ENCODE results near the gene B4GALNT2.

The B4GALNT2 gene

GRCh38 chr17:49110509-49110908, 22.1 kb upstream of the B4GALNT2 start:
- TF ChIP-seq POLR2AphosphoS5 (IDR thresholded peaks at IDR 0.05; ENCODE audit: low read depth, low read length) (no peak), SIN3A (IDR thresholded peaks at IDR 0.05; ENCODE audit: borderline replicate concordance, insufficient read depth, low read length) (no peak)

- TF ChIP-seq TAF1 (IDR thresholded peaks at IDR 0.05; ENCODE audit: borderline replicate concordance, insufficient read depth, low read length): no peak
- no peak for TF ChIP-seq SIN3A (IDR thresholded peaks at IDR 0.05; ENCODE audit: borderline replicate concordance, insufficient read depth, low read length)
- no peak for TF ChIP-seq REST (IDR thresholded peaks at IDR 0.05; ENCODE audit: insufficient read depth in 1 of 2, low read depth in 2 of 2, low read length in 2 of 2)
- TF ChIP-seq POLR2AphosphoS5 (IDR thresholded peaks at IDR 0.05; ENCODE audit: low read depth, low read length): no peak
- no peak for TF ChIP-seq FOXP2 (optimal IDR thresholded peaks at IDR 0.05; ENCODE audit: borderline replicate concordance, extremely low read depth, extremely low read length, insufficient read depth)
These were observed 20.6 kb upstream of the B4GALNT2 start for GRCh38 chr17:49111934-49112333.

GRCh38 chr17:49112936-49113335, 19.6 kb upstream of the B4GALNT2 start:
- TF ChIP-seq POLR2AphosphoS5 (IDR thresholded peaks at IDR 0.05; ENCODE audit: low read depth, low read length) (no peak), FOXP2 (optimal IDR thresholded peaks at IDR 0.05; ENCODE audit: borderline replicate concordance, extremely low read depth, extremely low read length, insufficient read depth) (no peak), SIN3A (IDR thresholded peaks at IDR 0.05; ENCODE audit: borderline replicate concordance, insufficient read depth, low read length) (no peak), REST (IDR thresholded peaks at IDR 0.05; ENCODE audit: insufficient read depth in 1 of 2, low read depth in 2 of 2, low read length in 2 of 2) (no peak), TAF1 (IDR thresholded peaks at IDR 0.05; ENCODE audit: borderline replicate concordance, insufficient read depth, low read length) (no peak)

- no peak for TF ChIP-seq FOXP2 (optimal IDR thresholded peaks at IDR 0.05; ENCODE audit: borderline replicate concordance, extremely low read depth, extremely low read length, insufficient read depth)
- TF ChIP-seq POLR2AphosphoS5 (IDR thresholded peaks at IDR 0.05; ENCODE audit: low read depth, low read length): no peak
- no peak for TF ChIP-seq TAF1 (IDR thresholded peaks at IDR 0.05; ENCODE audit: borderline replicate concordance, insufficient read depth, low read length)
- TF ChIP-seq SIN3A (IDR thresholded peaks at IDR 0.05; ENCODE audit: borderline replicate concordance, insufficient read depth, low read length): no peak
- no peak for TF ChIP-seq REST (IDR thresholded peaks at IDR 0.05; ENCODE audit: insufficient read depth in 1 of 2, low read depth in 2 of 2, low read length in 2 of 2)
These were observed 17.9 kb upstream of the B4GALNT2 start for GRCh38 chr17:49114703-49115102.

GRCh38 chr17:49117587-49118230, 14.9 kb upstream of the B4GALNT2 start:
- TF ChIP-seq FOXP2 (optimal IDR thresholded peaks at IDR 0.05; ENCODE audit: borderline replicate concordance, extremely low read depth, extremely low read length, insufficient read depth) (no peak), REST (IDR thresholded peaks at IDR 0.05; ENCODE audit: insufficient read depth in 1 of 2, low read depth in 2 of 2, low read length in 2 of 2) (no peak), POLR2AphosphoS5 (IDR thresholded peaks at IDR 0.05; ENCODE audit: low read depth, low read length) (no peak), SIN3A (IDR thresholded peaks at IDR 0.05; ENCODE audit: borderline replicate concordance, insufficient read depth, low read length) (no peak), TAF1 (IDR thresholded peaks at IDR 0.05; ENCODE audit: borderline replicate concordance, insufficient read depth, low read length) (no peak)

All from PFSK-1 (cell line).